Measurements from ENCODE around the gene FGF7. TPM values are rescaled to one million over a fixed set of nuclear protein-coding genes. Genes with fewer than 3 reads are reported as not detected.

FGF7 gene
- total RNA-seq, 4 donors from 2014 or later = 29.2 to 109 (median 55.8) TPM

DNA sequence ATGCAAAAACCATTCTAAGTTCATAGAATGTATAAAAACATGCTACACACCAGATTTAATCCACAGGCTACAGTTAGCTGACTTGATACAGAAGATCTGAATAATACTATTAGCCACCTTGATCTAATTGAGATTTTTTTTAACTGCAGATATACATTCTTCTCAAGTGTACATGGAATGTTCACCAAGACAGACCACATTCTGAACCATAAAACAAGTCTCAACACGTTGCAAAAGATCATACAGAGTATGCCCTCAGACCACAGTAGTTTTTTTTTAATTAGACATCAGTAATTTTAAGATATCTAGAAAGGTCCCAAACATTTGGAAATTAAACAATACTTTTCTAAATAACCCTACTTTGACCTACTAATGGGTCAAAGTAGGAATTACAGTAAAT is 83.3 kb downstream of the FGF7 start:
- TF ChIP-seq CTCF (IDR thresholded peaks at IDR 0.05; ENCODE audit: low read depth) = no peak

GRCh38 chr15:49507261-49507660 is 84.2 kb downstream of the FGF7 start:
- no peak for TF ChIP-seq CTCF (IDR thresholded peaks at IDR 0.05; ENCODE audit: low read depth)

DNA sequence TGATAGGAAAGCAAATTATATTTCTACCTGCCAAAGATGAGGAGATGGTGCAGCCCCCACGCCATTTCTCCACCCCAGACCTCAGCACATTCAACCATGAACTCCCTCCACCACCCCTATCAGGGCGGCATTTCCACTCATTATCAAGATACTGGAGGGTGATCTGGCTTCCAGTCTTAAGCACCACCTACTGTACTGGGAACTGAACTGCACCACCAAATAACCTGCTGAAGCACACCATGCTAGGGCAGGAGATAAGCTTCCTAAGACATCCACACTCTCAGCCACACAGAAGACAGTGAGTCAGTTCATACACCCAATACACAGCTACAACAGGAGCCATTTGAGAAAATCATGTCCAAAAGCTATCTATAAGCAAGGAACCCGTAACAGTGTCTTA is 98.8 kb downstream of the FGF7 start:
- TF ChIP-seq CTCF (IDR thresholded peaks at IDR 0.05; ENCODE audit: low read depth) = no peak

DNA sequence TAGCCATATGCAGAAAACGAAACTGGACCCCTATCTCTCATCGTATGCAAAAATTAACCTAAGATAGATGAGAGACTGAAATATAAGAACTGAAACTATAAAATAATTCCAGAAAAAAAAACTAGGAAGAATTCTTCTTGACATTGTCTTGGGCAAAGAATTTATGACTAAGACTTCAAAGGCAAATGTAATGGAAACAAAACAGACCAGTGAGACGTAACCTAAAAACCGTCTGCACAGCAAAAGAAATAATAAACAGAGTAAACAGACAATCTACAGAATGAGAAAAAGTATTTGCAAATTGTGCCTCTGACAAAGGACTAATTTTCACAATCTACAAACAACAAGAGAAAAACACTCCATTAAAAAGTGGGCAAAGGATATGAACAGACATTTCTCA is 105.2 kb downstream of the FGF7 start:
- no peak for TF ChIP-seq CTCF (IDR thresholded peaks at IDR 0.05; ENCODE audit: low read depth)

DNA sequence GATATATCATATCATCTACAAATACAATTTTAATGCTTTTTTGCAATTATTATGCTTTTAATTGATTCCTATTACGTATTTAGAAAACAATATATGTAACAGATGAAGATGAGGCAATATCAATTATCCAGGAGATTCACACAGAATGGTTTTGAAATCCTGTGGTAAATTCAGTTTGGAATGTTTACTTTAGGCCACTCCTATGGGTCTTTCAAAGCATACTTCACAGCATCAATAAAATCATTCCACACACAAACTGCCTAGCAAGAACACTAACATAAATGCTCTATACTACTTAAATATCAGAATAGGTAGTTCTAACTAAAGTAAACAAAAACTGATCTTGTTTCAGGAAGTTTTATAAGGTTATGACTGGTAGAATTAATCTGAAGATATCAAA is 107.0 kb downstream of the FGF7 start:
- TF ChIP-seq CTCF (IDR thresholded peaks at IDR 0.05; ENCODE audit: low read depth) = no peak

Other genes with a start within 250 kb of the FGF7 start
- 1 to 10 TPM in 3 of 4 donors, not detected in 1; 1.1 to 3.2 (median 1.7) TPM for gene FAM227B, start 197.6 kb downstream of the FGF7 start, total RNA-seq
- gene DTWD1, start 197.8 kb downstream of the FGF7 start, total RNA-seq = 10 to 100 TPM; 15.3 to 48.9 (median 34.8) TPM

All from subcutaneous adipose tissue (tissue), 4 donors.